ENCODE results near the gene SYCP2.
A peak's percentile ranks its signal among the peaks of the same experiment; 100 is the strongest.

The SYCP2 gene

DNA sequence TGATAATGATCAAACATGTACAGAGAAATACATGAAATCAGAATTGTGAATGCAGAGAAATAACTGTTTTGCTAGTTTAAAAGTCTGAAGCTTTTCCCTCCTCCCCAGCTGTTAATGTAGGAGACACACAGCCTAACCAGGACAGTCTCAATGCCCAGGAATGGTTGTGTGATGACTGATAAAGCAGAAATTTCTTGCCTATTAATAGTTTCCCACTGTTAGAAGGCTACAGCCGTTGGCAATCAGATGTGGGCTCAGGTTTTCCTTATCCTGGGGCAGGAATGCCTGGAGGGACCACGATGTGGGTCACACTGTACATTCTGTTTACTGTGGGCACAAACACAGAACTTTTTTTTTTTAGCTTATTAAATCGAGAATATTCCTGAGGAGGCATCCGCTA is 4.8 kb upstream of the SYCP2 start:
- Mint-ChIP-seq H3K27ac (peak overlapping the region; percentile 85), H3K4me1 (peaks cover 45% of the 10 kb centered on the region), H3K27me3 (no peaks in the 10 kb centered on the region), H3K9me3 (no peaks in the 10 kb centered on the region), H3K4me3 (peak overlapping the region; percentile 82), H3K36me3 (peaks cover 16% of the 10 kb centered on the region)
- CTCF ChIA-PET, result no interaction called here
- DNase-seq, result no peak

DNA sequence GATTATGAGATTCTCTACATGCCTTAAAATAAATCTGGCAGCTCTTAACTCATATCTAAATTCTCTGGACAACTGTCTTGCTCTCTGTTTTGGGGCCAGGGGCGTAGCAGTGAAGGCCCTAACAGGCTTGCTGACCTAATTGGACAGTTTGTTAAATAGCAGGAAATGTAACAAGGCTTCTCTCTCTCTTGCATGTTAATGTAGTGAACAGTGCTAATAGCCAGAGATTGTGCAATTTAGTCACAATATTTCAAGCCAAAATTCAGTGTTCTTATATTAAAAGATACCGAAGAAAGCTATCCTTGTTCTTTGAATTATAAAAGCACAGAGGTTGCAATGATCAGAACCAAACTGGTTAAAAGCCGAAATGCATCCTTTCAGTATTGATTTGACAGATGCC is 3.7 kb upstream of the SYCP2 start:
- Mint-ChIP-seq H3K4me1 (peaks cover 43% of the 10 kb centered on the region), H3K4me3 (no peak overlapping the region), H3K9me3 (no peaks in the 10 kb centered on the region), H3K27me3 (no peaks in the 10 kb centered on the region), H3K36me3 (peaks cover 14% of the 10 kb centered on the region), H3K27ac (no peak overlapping the region)
- DNase-seq, result no peak
- CTCF ChIA-PET, result interaction anchor here (1.3 to 1.4 kb wide), 2 partner anchors 15 to 365 kb away, joined by 3 read pairs; no protein-coding TSS in a partner anchor

DNA sequence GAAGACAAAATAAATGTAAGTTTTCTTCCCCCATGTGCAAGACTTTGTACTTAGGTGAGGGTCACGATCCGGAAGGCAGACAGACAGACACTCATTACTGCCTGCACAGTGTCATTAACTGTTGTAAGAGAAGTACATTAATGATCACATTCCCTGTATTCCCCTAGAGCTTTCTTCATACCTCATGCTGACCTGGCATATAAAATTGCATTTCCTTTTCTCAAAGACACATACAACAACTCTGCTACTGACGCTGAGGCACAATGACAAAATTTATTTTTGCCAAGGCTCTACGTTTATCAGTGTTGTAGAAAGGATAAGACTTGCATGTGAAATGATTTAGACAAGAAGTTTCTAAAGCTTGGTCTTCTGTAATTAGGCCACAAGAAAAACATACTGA is 3.0 kb upstream of the SYCP2 start:
- CTCF ChIA-PET, result interaction anchor here (0.8 to 1.4 kb wide), 4 partner anchors 9 to 365 kb away, joined by 3 read pairs; no protein-coding TSS in a partner anchor
- no peak overlapping the region for H3K4me3 Mint-ChIP-seq
- peaks cover 16% of the 10 kb centered on the region for H3K36me3 Mint-ChIP-seq
- H3K27ac Mint-ChIP-seq, result no peak overlapping the region
- no peaks in the 10 kb centered on the region for H3K9me3 Mint-ChIP-seq
- DNase-seq, result no peak
- peaks cover 41% of the 10 kb centered on the region for H3K4me1 Mint-ChIP-seq
- H3K27me3 Mint-ChIP-seq, result no peaks in the 10 kb centered on the region

DNA sequence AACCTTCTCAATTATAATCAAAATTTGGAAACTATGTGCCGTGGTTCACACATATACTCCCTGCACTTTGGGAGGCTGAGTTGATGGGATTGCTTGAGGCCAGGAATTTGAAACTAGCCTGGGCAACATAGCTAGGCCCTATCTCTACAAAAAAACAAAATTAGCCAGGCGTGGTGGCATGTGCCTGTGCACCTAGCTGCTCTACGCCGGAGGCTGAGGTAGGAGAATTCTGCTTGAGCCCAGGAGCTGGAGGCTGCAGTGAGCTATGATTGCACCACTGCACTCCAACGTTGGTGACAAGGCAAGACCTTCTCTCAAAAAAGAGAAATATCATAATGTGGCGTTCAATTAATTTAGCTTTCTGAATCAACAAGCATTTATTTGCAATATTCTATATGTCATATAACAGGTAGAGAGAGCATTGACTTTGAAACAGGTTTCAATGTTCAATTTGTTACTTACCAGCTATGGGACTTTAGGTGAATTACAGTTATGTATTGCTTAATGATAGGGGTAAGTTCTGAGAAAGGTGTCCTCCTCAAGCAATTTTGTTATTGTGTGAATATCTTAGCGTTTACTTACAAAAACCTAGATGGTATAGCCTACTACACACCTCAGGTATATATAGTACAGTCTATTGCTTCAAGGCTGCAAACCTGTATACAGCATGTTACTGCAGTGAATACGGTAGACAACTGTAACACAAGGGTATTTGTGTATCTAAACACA is 2.2 kb upstream of the SYCP2 start:
- Mint-ChIP-seq H3K27me3 (no peaks in the 10 kb centered on the region), H3K36me3 (peaks cover 13% of the 10 kb centered on the region), H3K4me3 (no peak overlapping the region), H3K27ac (no peak overlapping the region), H3K9me3 (no peaks in the 10 kb centered on the region), H3K4me1 (peaks cover 36% of the 10 kb centered on the region)
- CTCF ChIA-PET, result interaction anchor here (0.8 to 1.4 kb wide), 3 partner anchors 8 to 20 kb away, joined by 3 read pairs; no protein-coding TSS in a partner anchor
- no peak for DNase-seq

DNA sequence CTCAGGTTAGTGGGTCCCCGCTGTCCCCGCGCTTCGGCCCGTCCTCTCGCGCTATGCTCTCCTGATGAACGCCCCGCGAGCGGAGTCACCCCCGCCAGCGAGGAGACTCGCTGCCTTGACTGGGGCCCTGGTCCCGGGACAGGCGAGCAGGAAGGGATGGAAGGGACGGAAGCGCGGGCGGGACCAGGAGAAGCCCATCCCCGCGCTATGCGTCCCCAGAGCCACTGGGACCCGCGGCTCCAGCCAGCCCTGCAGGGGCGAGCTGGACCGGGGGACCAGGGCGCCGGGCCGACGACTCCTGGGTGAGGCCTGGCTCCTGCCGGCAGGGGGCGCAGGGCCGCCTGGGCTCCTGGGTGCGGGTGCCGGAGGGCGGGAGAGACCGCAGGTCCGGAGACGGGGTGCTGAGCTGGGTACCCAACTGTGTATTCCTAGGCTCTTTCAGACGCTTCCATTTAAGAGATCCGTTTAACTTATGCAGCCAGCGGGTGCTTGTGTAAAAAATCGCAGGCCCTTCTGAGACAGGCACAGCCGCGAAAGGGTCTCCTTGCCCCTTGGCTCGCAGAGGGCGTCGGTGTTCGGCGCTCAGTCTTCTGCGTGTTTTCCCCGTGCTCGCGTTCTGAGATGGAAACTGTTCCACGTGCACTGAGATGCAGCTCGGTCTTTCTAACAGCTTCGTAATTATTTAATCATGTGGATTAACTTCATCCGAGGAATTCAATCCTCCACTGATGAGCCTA is 580 bp upstream of the SYCP2 start:
- peaks cover 33% of the 10 kb centered on the region for H3K4me1 Mint-ChIP-seq
- H3K9me3 Mint-ChIP-seq, result no peaks in the 10 kb centered on the region
- CTCF ChIA-PET, result interaction anchor here (0.5 to 1.8 kb wide), 5 partner anchors 8 to 35 kb away, joined by 3 to 16 read pairs (median 5); no protein-coding TSS in a partner anchor
- peak overlapping the region; percentile 70 for H3K4me3 Mint-ChIP-seq
- no peaks in the 10 kb centered on the region for H3K27me3 Mint-ChIP-seq
- peaks cover 13% of the 10 kb centered on the region for H3K36me3 Mint-ChIP-seq
- peak overlapping the region; percentile 26 for H3K27ac Mint-ChIP-seq
- DNase-seq, result peak; percentile 80

DNA sequence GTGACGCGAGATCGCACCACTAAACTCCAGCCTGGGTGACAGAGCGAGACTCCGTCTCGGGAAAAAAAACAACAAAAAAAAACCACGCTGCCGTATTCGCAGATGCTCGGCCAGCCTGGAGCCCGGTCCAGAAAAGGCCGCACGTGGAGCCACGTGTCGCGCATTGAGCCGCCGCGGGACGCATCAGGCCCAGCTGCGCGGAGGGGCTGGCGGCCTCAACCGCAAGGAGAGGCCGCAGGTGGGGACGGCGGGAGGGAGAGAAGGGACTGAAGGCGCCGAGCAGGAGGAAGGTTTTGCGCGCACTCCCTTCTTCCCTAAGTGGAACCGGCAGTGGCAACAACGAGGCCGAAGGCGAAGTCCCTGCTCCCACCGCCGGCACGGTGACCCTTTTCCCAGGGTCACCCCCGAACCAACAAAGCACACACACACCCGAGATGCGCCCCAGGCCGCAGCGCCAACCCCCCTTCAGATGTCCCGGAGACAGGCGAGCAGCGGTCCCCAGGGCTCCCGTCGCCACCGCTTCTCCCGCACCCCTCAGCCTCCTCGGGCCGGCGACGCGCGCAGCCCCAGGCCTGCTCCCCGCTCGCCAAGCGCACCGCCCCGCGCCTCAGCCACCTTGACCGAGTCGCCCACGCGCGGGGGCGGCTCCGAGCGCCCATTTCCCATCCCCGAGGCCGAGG is 681 bp downstream of the SYCP2 start:
- Mint-ChIP-seq H3K36me3 (peaks cover 4% of the 10 kb centered on the region), H3K4me3 (peak overlapping the region; percentile 28), H3K27me3 (peaks cover 3% of the 10 kb centered on the region), H3K9me3 (no peaks in the 10 kb centered on the region), H3K4me1 (peaks cover 21% of the 10 kb centered on the region), H3K27ac (no peak overlapping the region)
- DNase-seq, result no peak
- CTCF ChIA-PET, result no interaction called here

DNA sequence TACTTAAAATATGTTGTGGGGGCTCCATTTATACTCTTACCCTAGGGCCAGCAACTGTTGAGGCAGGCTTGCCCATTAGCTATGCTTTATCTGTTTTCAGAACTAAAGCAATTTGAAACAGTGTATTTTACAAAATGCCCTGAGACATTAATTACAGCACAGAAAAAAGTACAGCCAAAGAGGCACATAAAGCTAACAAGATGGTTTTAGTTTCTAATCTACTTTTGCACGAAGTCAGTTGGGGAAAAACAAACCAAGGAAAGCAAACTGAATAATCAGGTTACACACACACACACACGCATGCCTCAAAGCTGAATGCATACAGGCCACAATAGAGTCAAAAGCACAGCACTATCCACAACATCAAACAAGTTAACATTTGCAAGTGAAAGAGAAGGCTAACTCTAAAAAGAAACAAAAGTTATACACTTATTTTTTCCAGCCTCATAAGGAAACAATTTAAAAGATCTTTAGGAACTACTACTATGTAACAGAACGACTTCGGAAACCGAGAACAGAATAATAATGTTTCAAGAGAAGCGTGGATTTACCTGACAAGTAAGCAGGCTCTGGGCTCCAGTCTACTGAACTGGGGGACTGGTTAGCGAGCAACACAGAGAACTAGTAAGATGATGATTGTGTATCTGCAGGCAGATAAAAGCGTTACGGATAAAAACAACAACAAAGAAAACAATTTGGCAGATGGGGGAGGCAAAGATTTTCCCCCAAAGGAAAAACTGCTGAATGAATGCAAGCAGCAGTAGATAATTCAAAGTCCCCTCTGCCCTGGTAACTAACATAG is 1.7 kb downstream of the SYCP2 start:
- no peak for DNase-seq
- Mint-ChIP-seq H3K36me3 (peaks cover 4% of the 10 kb centered on the region), H3K27ac (peak overlapping the region; percentile 2), H3K27me3 (peaks cover 7% of the 10 kb centered on the region), H3K4me1 (peaks cover 12% of the 10 kb centered on the region), H3K4me3 (peak overlapping the region; percentile 52), H3K9me3 (no peaks in the 10 kb centered on the region)
- CTCF ChIA-PET, result interaction anchor here (1.2 kb wide), 1 partner anchor 281 kb away, joined by 4 read pairs; no protein-coding TSS in a partner anchor

DNA sequence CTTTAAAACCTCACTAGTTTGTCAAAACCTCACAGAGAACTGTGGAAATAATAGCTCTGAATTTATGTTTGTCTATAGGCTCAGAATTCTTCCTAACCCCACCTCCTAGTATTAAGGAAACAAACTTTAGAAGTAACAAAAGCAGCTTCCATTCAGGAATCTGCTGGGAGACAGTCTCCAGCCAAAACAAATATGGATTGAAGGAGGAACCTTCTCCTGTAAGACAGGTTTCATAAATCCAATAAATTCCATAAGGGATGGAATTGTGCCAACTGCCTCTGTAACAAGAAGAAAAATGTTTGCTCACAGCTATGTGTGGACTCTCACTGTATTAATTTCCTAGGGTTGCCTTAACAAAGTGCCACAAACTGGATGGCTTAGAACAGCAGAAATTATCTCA is 7.5 kb downstream of the SYCP2 start:
- no peaks in the 10 kb centered on the region for H3K36me3 Mint-ChIP-seq
- H3K27me3 Mint-ChIP-seq, result peaks cover 7% of the 10 kb centered on the region
- DNase-seq, result no peak
- H3K4me3 Mint-ChIP-seq, result no peak overlapping the region
- H3K9me3 Mint-ChIP-seq, result no peaks in the 10 kb centered on the region
- CTCF ChIA-PET, result interaction anchor here (2.0 to 2.2 kb wide), 2 partner anchors 8 to 24 kb away, joined by 4 to 9 read pairs; partner anchors contain the start of gene SYCP2
- no peaks in the 10 kb centered on the region for H3K4me1 Mint-ChIP-seq
- H3K27ac Mint-ChIP-seq, result no peak overlapping the region

DNA sequence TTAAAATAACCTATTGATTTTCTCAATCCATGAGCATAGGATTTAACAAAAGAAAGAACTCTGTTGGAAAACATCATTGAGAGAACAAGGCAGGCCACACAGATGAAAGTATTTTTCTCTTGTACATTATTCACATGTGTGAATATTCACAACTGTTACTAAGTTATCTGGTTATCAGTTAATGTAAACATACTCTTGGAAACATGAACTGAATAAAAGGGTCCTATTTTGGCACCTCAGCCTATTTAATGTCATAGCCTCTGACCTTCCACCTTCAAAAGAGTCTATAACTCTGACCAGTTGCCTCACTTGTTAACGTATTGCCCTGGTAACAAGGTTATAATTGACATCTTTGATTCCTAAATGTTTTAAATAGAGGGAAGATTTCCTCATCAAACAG is 8.1 kb downstream of the SYCP2 start:
- Mint-ChIP-seq H3K27ac (no peak overlapping the region), H3K27me3 (peaks cover 7% of the 10 kb centered on the region), H3K4me1 (no peaks in the 10 kb centered on the region), H3K9me3 (no peaks in the 10 kb centered on the region), H3K4me3 (no peak overlapping the region), H3K36me3 (no peaks in the 10 kb centered on the region)
- CTCF ChIA-PET, result interaction anchor here (2.2 kb wide), 1 partner anchor 9 kb away, joined by 9 read pairs; the partner anchor contains the start of gene SYCP2
- no peak for DNase-seq

DNA sequence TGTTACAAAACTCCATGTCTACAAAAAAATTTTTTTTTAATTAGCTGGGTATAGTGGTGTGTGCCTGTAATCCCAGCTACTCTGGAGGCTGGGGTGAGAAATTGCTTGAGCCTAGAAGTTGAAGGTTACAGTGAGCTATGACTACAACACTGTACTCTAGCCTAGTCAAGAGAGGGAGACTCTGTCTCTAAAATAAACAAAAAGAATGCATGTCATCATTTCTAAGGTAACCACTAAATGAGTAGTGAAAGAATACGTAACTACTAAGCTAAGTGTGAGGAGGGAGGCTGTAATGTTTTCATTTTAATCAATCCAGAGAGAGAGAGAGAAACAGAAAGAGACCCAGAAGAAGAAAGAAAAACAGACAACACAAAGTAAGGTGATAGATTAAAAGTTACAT is 9.9 kb downstream of the SYCP2 start:
- DNase-seq, result no peak
- Mint-ChIP-seq H3K27me3 (peaks cover 7% of the 10 kb centered on the region), H3K27ac (no peak overlapping the region), H3K9me3 (no peaks in the 10 kb centered on the region), H3K4me1 (no peaks in the 10 kb centered on the region), H3K36me3 (no peaks in the 10 kb centered on the region), H3K4me3 (no peak overlapping the region)
- CTCF ChIA-PET, result no interaction called here

DNA sequence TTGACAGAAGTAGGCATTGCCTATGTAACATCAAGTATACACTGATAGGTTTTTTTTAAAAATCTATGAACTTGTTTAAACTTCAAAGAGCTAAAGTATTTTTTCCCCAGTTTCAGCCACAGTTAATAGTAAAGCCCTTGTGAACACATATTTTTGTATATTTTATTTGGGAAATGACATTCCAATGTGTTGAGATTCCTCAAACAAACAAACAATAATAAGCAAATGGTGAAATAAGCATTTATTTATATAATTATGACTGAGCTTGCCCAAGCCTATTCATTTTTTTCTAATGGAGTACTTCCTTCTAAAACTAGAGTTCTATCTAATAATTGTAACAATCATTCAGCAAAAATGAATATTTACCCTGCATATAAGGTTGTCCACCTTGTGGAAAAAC is 12.5 kb downstream of the SYCP2 start:
- H3K4me3 Mint-ChIP-seq, result no peak overlapping the region
- H3K36me3 Mint-ChIP-seq, result no peaks in the 10 kb centered on the region
- H3K9me3 Mint-ChIP-seq, result no peaks in the 10 kb centered on the region
- no peak overlapping the region for H3K27ac Mint-ChIP-seq
- CTCF ChIA-PET, result no interaction called here
- no peak for DNase-seq
- no peaks in the 10 kb centered on the region for H3K27me3 Mint-ChIP-seq
- H3K4me1 Mint-ChIP-seq, result no peaks in the 10 kb centered on the region

DNA sequence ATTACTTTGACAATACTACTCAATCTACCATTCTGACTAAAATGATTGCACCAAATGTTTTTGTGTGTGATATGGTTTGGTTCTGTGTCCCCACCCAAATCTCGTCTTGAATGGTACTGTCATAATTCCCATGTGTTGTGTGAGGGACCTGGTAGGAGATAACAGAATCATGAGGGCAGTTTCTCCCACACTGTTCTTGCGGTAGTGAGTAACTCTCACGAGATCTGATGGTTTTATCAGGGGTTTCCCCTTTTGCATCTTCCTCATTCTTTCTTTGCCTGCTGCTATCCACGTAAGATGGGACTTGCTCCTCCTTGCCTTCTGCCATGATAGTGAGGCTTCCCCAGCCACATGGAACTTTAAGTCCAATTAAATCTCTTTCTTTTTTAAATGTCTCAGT is 20.8 kb downstream of the SYCP2 start:
- Mint-ChIP-seq H3K27ac (no peak overlapping the region), H3K36me3 (no peaks in the 10 kb centered on the region), H3K4me3 (no peak overlapping the region), H3K4me1 (no peaks in the 10 kb centered on the region), H3K9me3 (no peaks in the 10 kb centered on the region), H3K27me3 (no peaks in the 10 kb centered on the region)
- CTCF ChIA-PET, result no interaction called here
- DNase-seq, result no peak

DNA sequence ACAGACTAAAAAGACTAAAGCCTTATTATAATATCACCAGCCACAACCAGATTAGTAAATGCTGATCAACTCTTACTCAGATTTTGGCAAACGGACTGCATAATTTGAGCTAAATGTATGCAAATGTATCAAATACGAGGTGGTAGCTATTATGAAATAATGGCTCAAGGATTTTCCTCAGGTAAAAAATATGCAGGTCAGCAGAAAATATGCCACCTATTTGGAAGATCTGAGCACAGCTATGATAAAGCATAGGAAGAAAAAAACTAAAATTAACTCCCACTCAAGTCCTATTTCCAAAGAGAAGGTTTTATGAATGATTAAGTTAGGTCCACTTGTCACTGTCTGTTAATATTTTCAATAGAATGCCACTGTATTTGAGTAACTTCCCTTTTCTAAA is 22.4 kb downstream of the SYCP2 start:
- DNase-seq, result no peak
- Mint-ChIP-seq H3K9me3 (no peaks in the 10 kb centered on the region), H3K4me3 (no peak overlapping the region), H3K36me3 (no peaks in the 10 kb centered on the region), H3K4me1 (no peaks in the 10 kb centered on the region), H3K27me3 (no peaks in the 10 kb centered on the region), H3K27ac (no peak overlapping the region)
- CTCF ChIA-PET, result no interaction called here

DNA sequence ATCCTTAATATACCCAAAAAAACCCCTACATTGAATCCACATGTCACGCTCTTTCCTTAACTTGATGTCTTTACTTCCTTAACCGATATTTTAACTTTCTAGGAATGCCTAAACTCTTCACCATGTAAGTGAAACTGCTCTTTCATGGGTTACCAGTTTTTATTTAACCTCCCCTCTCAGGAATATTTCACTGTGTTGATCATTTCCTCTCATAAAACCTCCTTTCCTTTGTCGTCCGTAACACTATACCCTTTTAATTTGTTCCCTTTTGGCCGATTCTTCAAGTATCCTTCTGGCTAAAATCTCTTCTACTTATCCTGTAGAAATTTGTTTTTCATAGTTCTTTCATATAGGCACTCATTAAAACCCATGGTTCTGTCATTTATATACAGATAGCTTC is 24.6 kb downstream of the SYCP2 start:
- Mint-ChIP-seq H3K4me3 (no peak overlapping the region), H3K4me1 (no peaks in the 10 kb centered on the region), H3K36me3 (no peaks in the 10 kb centered on the region), H3K9me3 (no peaks in the 10 kb centered on the region), H3K27ac (no peak overlapping the region), H3K27me3 (no peaks in the 10 kb centered on the region)
- CTCF ChIA-PET, result no interaction called here
- DNase-seq, result no peak

Measured in activated naive CD4-positive, alpha-beta T cell treated with anti-CD3 and anti-CD28 coated beads, Interleukin-2, amount 10 ng/mL, durations not matched to agents 7 days and 5 days (primary cell).